ENCODE results near the gene NAGPA. TPM values are rescaled to one million over a fixed set of nuclear protein-coding genes. Genes with fewer than 3 reads are reported as not detected.

The NAGPA gene
- total RNA-seq, 4 donors from 2014 or later = 37.5 to 104 (median 43.8) TPM

DNA sequence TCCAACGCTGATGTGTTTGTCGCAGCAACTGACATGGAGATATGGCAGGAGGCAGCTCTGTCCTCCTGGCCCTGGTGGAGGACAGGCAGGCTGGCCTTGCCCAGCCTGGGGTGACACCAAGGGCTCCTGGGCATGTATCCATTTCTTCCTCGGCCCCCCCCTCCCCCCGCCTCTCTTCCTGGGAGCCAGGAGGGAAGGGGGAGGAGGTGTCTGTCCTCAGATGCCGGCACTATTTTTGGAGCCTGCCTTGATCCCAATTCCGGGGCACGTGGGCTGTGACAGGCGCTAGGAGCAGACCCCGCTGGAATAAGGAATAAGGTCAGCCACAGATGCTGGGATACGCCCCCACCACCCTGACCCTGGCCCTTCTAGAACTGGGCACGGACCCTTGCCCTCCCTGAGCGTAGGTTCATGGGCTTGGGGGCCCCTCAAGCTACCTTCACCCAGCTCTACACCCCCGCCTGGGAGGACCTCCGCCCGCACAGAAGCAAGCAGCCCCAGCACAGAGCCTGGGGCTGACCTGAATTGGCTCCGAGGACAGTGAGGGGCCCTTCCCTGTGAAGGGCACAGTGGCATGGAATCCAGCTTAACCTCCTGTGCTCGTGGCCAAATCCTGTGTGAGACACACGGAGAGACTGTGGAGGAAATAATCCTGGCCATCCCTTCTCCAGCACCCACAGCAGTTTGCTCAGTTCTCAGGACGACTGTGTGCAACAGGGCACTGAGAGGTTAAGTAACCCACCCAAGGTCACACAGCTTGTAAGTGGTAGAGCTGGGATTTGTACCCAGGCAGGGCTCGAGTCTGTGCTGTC lies 51.5 kb downstream of the NAGPA start:
- H3K27ac ChIP-seq = peak overlapping the region in 3 of 4 donors; percentile 32 to 75 (median 44)
- H3K36me3 ChIP-seq = no peaks in the 10 kb centered on the region
- no peak overlapping the region for H3K4me3 ChIP-seq
- 37 to 43% methylated on average over 12 to 18 of the region's 20 CpGs for WGBS, 2 donors
- H3K4me1 ChIP-seq = peaks cover 0 to under 1% (median 0%) of the 10 kb centered on the region in 4 donors
- DNase-seq (ENCODE audit: low spot score in 2 of 2) = no peak
- TF ChIP-seq EP300 (IDR thresholded peaks at IDR 0.05) (no peak), POLR2A (IDR thresholded peaks at IDR 0.05) (no peak)
- TF ChIP-seq, protein P1, sequence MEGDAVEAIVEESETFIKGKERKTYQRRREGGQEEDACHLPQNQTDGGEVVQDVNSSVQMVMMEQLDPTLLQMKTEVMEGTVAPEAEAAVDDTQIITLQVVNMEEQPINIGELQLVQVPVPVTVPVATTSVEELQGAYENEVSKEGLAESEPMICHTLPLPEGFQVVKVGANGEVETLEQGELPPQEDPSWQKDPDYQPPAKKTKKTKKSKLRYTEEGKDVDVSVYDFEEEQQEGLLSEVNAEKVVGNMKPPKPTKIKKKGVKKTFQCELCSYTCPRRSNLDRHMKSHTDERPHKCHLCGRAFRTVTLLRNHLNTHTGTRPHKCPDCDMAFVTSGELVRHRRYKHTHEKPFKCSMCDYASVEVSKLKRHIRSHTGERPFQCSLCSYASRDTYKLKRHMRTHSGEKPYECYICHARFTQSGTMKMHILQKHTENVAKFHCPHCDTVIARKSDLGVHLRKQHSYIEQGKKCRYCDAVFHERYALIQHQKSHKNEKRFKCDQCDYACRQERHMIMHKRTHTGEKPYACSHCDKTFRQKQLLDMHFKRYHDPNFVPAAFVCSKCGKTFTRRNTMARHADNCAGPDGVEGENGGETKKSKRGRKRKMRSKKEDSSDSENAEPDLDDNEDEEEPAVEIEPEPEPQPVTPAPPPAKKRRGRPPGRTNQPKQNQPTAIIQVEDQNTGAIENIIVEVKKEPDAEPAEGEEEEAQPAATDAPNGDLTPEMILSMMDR (IDR thresholded peaks at IDR 0.05) = no peak
- H3K9me3 ChIP-seq = peaks cover 0 to 4% (median 0%) of the 10 kb centered on the region in 4 donors
- peaks cover 0 to 10% of the 10 kb centered on the region in 2 donors for H3K27me3 ChIP-seq

DNA sequence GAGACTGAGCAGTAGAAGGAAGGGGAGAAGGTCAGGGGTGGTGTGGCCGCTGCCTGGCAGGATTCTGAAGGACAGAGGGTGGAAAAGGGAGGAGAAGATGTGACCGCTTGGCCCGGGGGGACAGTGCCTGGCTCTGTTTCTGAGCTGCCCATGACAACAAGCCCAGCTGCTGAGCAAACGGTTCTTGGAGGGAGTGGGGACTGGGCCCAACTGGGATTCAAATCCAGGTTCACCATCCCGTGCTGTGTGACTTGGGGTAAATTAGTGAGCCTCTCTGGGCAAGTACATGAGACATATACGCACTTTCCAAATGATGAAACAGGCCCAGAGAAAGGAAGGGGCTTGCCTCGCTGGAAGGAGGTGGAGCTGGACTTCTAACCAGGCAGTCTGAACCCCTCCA lies 52.3 kb downstream of the NAGPA start:
- H3K4me1 ChIP-seq = no peaks in the 10 kb centered on the region
- H3K36me3 ChIP-seq = no peaks in the 10 kb centered on the region
- peak overlapping the region in 3 of 4 donors; percentile 32 to 75 (median 55) for H3K27ac ChIP-seq
- H3K4me3 ChIP-seq = no peak overlapping the region
- peaks cover 0 to 4% of the 10 kb centered on the region in 2 donors for H3K27me3 ChIP-seq
- WGBS, 2 donors = 67 to 76% methylated on average over 7 of the region's 7 CpGs
- TF ChIP-seq POLR2A (IDR thresholded peaks at IDR 0.05) (no peak), EP300 (IDR thresholded peaks at IDR 0.05) (no peak)
- TF ChIP-seq, protein P1 (IDR thresholded peaks at IDR 0.05) = no peak
- no peak for DNase-seq (ENCODE audit: low spot score in 2 of 2)
- peaks cover 0 to 8% (median 0%) of the 10 kb centered on the region in 4 donors for H3K9me3 ChIP-seq

DNA sequence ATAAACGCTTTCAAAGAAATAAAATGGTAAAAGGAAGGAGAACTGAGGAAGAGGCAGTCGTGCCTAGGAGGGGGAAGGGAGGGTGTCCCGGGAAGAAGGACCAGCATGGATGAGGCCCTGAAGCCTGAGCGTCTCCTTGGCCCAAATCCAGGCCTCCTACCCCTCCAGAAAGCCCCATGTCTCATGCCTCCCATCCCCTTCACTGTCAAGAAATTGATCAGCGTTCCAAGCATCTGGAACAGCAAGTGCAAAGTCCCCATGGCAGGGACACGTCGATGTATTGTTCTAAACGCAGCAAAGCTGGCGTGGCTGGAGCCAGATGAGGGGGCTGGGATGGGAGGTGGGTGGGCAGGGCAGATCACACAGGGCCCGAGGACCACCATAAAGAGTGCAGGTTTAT lies 53.0 kb downstream of the NAGPA start:
- Histone ChIP-seq H3K9me3 (peaks cover 0 to 15% (median 0%) of the 10 kb centered on the region in 4 donors), H3K36me3 (no peaks in the 10 kb centered on the region), H3K27me3 (peaks cover 0 to 4% of the 10 kb centered on the region in 2 donors), H3K4me1 (no peaks in the 10 kb centered on the region), H3K4me3 (no peak overlapping the region), H3K27ac (peak overlapping the region in 1 of 4 donors; percentile 75)
- WGBS, 2 donors = 72 to 74% methylated on average over 10 of the region's 10 CpGs
- DNase-seq (ENCODE audit: low spot score in 2 of 2) = no peak
- TF ChIP-seq EP300 (IDR thresholded peaks at IDR 0.05) (no peak), POLR2A (IDR thresholded peaks at IDR 0.05) (no peak)
- TF ChIP-seq, protein P1 (IDR thresholded peaks at IDR 0.05) = no peak

DNA sequence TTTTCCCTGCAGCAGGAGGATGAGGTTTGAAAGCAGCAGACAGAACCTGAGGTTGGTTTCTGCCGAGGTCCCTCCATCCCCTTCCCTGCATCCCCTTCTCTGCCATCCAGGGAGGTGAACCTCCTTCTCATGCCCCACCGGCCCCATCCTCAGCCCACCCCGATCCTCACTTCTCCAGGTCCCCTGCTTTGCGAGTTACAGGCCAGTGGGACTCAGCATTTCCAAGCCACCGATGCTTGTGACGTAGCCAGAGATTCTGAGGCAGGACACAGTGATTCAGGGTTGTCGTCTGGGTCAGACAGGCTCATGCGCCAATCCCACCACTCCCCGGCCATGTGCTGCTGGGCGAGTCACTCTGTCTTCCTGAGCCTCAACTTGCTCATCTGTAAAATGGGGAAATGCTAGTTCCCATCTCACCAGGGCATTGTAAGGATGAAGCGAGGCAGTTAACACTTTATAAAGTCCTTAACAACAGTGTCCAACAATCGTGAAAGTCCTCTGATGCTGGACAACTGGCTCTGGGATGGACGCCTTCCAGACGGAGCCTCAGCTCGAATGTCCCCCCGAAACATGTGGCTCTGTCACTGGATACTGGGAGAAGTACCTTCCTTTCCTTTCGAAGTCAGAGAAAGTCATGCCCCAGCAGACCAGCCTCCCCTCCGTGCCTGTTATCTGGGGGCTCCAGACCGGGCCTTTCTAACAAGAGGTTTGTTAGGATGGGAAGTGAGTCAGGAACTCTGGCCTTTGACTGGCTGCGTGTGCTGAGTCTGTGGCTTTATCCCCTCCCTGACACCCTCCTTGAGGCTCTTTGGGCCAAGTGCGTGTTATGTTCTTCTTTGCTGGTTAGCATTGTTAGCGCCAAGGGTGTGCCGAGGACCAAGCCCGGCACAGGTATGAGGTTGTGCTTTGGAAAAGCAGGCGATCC lies 53.7 kb downstream of the NAGPA start:
- peaks cover 0 to 15% (median 0%) of the 10 kb centered on the region in 4 donors for H3K9me3 ChIP-seq
- peaks cover 0 to 4% of the 10 kb centered on the region in 2 donors for H3K27me3 ChIP-seq
- TF ChIP-seq, protein P1 (IDR thresholded peaks at IDR 0.05) = no peak
- TF ChIP-seq EP300 (IDR thresholded peaks at IDR 0.05) = no peak
- no peak for TF ChIP-seq POLR2A (IDR thresholded peaks at IDR 0.05)
- H3K27ac ChIP-seq = peak overlapping the region in 1 of 4 donors; percentile 75
- WGBS, 2 donors = 66 to 71% methylated on average over 25 of the region's 25 CpGs
- DNase-seq (ENCODE audit: low spot score in 2 of 2) = no peak
- H3K4me1 ChIP-seq = no peaks in the 10 kb centered on the region
- no peaks in the 10 kb centered on the region for H3K36me3 ChIP-seq
- H3K4me3 ChIP-seq = no peak overlapping the region
